ENCODE measurements around the gene MAGI2. TPM values are rescaled to one million over a fixed set of nuclear protein-coding genes. Genes with fewer than 3 reads are reported as not detected.

The MAGI2 gene
- polyA plus RNA-seq, 1 experiment, result 0.81 TPM

- TF ChIP-seq CTCF (IDR thresholded peaks at IDR 0.05; ENCODE audit: insufficient read depth, low read depth, low read length), result no peak
- peak; percentile 95 for DNase-seq (ENCODE audit: low read depth)
- Histone ChIP-seq H3K4me3 (ENCODE audit: low read depth, low read length) (no peak overlapping the region), H3K27me3 (ENCODE audit: control insufficient read depth, insufficient read depth, low read length) (no peaks in the 10 kb centered on the region), H3K36me3 (ENCODE audit: control insufficient read depth, insufficient read depth, low read length) (no peaks in the 10 kb centered on the region)
- POLR2A ChIA-PET, result no interaction called here
- CTCF ChIA-PET, result no interaction called here
These were observed 750.7 kb downstream of the MAGI2 start for GRCh38 chr7:78702770-78703169.

GRCh38 chr7:78695826-78696225, 757.6 kb downstream of the MAGI2 start:
- no peaks in the 10 kb centered on the region for H3K36me3 ChIP-seq (ENCODE audit: control insufficient read depth, insufficient read depth, low read length)
- no peak for DNase-seq (ENCODE audit: low read depth)
- no peak for TF ChIP-seq CTCF (IDR thresholded peaks at IDR 0.05; ENCODE audit: insufficient read depth, low read depth, low read length)
- no peak overlapping the region for H3K4me3 ChIP-seq (ENCODE audit: low read depth, low read length)
- ChIA-PET CTCF (interaction anchor here (0.7 kb wide), 1 partner anchor 210 kb away, joined by 3 read pairs; no protein-coding TSS in a partner anchor), POLR2A (no interaction called here)
- H3K27me3 ChIP-seq (ENCODE audit: control insufficient read depth, insufficient read depth, low read length), result no peaks in the 10 kb centered on the region

- no peak overlapping the region for H3K4me3 ChIP-seq (ENCODE audit: low read depth, low read length)
- POLR2A ChIA-PET, result no interaction called here
- no peak for TF ChIP-seq CTCF (IDR thresholded peaks at IDR 0.05; ENCODE audit: insufficient read depth, low read depth, low read length)
- H3K36me3 ChIP-seq (ENCODE audit: control insufficient read depth, insufficient read depth, low read length), result no peaks in the 10 kb centered on the region
- CTCF ChIA-PET, result interaction anchor here (1.0 kb wide), 1 partner anchor 8 kb away, joined by 3 read pairs; no protein-coding TSS in a partner anchor
- no peaks in the 10 kb centered on the region for H3K27me3 ChIP-seq (ENCODE audit: control insufficient read depth, insufficient read depth, low read length)
- DNase-seq (ENCODE audit: low read depth), result no peak
These were observed 761.9 kb downstream of the MAGI2 start for GRCh38 chr7:78691584-78691983.

DNA sequence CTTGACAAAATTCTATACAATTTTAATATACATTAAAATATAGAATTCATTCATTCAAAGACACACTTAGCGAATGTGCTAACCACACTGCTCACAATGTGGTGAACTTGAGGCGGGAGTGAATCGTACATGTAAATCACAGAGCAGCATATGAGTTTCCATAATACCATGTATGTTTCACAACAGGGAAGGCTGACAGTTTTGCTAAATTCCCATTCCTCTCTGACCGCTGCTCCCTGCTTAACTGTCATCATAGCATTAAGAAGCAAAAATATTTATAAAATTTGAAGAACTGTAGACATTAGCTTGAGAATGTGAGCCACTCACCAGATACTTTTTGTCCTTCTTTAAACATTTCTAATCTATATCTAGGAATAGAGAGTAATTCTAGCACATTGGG, 763.3 kb downstream of the MAGI2 start:
- CTCF ChIA-PET, result interaction anchor here (1.1 kb wide), 1 partner anchor 177 kb away, joined by 3 read pairs; no protein-coding TSS in a partner anchor

DNA sequence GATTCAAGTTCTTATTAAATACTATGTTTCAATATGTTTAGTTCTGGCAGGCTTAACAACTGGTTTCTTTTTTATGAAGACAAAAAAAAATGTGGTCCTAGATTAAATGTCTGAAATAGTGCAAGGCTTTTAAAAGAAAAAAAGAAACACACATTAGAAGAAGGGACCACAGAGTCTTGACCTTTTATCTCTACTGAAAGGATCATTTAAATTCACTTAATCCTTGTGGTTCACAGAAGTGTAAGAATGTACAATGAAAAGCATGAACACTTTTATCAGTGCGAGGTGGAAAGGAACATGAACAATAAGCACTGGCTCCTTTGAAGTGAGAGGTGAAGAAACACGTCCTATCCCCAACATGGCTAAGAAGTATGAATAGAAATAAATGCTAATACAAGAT, 765.1 kb downstream of the MAGI2 start:
- Histone ChIP-seq H3K27me3 (ENCODE audit: control insufficient read depth, insufficient read depth, low read length) (no peaks in the 10 kb centered on the region), H3K36me3 (ENCODE audit: control insufficient read depth, insufficient read depth, low read length) (no peaks in the 10 kb centered on the region), H3K4me3 (ENCODE audit: low read depth, low read length) (no peak overlapping the region)
- CTCF ChIA-PET, result no interaction called here
- TF ChIP-seq CTCF (IDR thresholded peaks at IDR 0.05; ENCODE audit: insufficient read depth, low read depth, low read length), result no peak
- DNase-seq (ENCODE audit: low read depth), result no peak
- POLR2A ChIA-PET, result no interaction called here

More for the DNA sequence above, 763.3 kb downstream of the MAGI2 start:
- no peak for TF ChIP-seq CTCF (IDR thresholded peaks at IDR 0.05; ENCODE audit: insufficient read depth, low read depth, low read length)
- no peak for DNase-seq (ENCODE audit: low read depth)
- Histone ChIP-seq H3K27me3 (ENCODE audit: control insufficient read depth, insufficient read depth, low read length) (no peaks in the 10 kb centered on the region), H3K36me3 (ENCODE audit: control insufficient read depth, insufficient read depth, low read length) (no peaks in the 10 kb centered on the region), H3K4me3 (ENCODE audit: low read depth, low read length) (no peak overlapping the region)
- POLR2A ChIA-PET, result no interaction called here

Data from BJ (cell line).